Cardiac fibroblast (primary cell): ENCODE measurements around the gene CCDC196.
A peak's percentile ranks its signal among the peaks of the same experiment; 100 is the strongest.

Source experiments
- DNase-seq, 2 donors: peaks; one replicate each; pipeline versions ENCODE4 v3.0.0 to v3.0.0-alpha.2; 2010; ENCODE audit warnings: low read depth in 2 of 2
- H3K4me3 ChIP-seq, 2 donors: replicated peaks in 1 of 2; 1 replicate in 1 of 2; 2 replicates in 1 of 2; pipeline ENCODE4 v1.5.1; 2011; ENCODE audit warnings: low read depth in 2 of 2, low read length in 2 of 2, mild to moderate bottlenecking in 2 of 2, moderate library complexity in 1 of 2
- TF ChIP-seq, protein P1 (sequence below): IDR thresholded peaks from one replicate; pipeline ENCODE4 v1.5.1; 2011; ENCODE audit warnings: low read depth, mild to moderate bottlenecking, low read length, inconsistent platforms

CCDC196 gene

GRCh38 chr14:66459603-66460002 lies 26.6 kb upstream of the CCDC196 start:
- no peak for DNase-seq
- H3K4me3 ChIP-seq = no peak overlapping the region
- TF ChIP-seq, protein P1, sequence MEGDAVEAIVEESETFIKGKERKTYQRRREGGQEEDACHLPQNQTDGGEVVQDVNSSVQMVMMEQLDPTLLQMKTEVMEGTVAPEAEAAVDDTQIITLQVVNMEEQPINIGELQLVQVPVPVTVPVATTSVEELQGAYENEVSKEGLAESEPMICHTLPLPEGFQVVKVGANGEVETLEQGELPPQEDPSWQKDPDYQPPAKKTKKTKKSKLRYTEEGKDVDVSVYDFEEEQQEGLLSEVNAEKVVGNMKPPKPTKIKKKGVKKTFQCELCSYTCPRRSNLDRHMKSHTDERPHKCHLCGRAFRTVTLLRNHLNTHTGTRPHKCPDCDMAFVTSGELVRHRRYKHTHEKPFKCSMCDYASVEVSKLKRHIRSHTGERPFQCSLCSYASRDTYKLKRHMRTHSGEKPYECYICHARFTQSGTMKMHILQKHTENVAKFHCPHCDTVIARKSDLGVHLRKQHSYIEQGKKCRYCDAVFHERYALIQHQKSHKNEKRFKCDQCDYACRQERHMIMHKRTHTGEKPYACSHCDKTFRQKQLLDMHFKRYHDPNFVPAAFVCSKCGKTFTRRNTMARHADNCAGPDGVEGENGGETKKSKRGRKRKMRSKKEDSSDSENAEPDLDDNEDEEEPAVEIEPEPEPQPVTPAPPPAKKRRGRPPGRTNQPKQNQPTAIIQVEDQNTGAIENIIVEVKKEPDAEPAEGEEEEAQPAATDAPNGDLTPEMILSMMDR = no peak

- no peak overlapping the region for H3K4me3 ChIP-seq
- TF ChIP-seq, protein P1 = no peak
- no peak for DNase-seq
These were observed 21.9 kb upstream of the CCDC196 start for GRCh38 chr14:66464261-66464660.

DNA sequence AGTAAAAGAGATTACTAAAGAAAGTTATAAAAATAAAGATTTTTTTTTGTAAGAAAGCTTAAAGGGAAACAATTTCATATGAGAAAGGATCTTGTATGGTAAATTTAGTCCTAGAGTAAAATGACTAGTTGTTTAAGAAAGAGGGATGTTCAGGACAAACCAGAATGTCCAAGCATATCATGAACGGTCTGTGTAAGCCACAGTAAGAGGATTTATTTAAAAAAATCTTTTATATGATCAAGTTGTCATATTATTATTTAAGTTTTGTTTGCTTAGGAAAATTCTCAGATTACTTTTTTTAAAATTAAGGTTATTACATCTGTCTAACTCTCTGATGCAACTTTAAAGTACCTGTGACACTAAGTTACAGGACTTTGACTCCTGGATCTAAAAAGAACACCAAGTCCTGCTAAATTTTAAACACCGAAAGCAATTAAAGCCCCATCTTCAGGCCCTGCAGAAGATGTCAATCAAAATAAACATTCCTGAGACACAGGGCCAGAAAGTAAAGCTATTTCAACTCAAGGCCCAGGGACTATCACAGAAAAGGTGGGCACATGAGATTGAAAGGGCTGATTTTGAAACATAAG lies 17.3 kb upstream of the CCDC196 start:
- DNase-seq = no peak
- TF ChIP-seq, protein P1 = no peak
- H3K4me3 ChIP-seq = no peak overlapping the region

GRCh38 chr14:66471584-66471983 lies 14.6 kb upstream of the CCDC196 start:
- TF ChIP-seq, protein P1 = no peak
- H3K4me3 ChIP-seq = no peak overlapping the region
- DNase-seq = no peak

DNA sequence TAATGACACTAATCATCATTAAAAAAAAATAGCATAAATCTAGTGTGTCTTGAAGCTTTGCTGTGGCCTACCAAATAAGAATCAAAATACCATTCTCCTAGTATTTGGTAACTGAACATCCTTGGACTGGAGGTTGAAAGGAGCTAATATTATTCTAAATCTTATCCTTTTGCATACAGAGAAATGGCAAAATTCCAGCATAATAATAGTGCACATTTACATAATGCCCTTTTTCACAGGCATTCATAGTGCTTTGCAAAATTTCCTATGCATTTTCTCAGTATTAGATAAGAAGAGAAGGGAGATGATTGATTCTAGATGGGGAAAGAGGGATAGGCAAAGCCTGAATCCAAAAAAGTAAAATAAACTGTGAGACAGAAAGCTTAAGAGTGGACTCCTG lies 13.9 kb upstream of the CCDC196 start:
- no peak overlapping the region for H3K4me3 ChIP-seq
- TF ChIP-seq, protein P1 = no peak
- no peak for DNase-seq

DNA sequence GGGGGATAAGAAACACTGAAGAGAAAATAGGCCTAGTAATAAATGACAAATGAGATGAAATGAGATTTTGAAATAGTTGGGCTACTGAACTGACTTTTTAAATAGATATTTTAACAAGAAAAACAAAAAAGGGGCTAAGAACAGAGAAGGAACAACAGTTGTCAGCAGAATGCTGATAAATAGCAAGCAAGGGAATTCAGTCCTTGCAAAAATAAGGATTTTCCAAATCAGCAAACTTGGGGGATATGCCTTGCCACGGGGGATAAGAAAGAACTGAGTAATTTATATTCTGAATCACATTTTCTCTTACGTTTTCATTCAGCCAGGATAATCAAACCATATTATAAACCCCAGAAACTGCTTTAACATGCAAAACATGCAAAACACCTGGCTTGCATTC lies 12.9 kb upstream of the CCDC196 start:
- TF ChIP-seq, protein P1 = no peak
- DNase-seq = no peak

GRCh38 chr14:66476964-66477363 lies 9.2 kb upstream of the CCDC196 start:
- TF ChIP-seq, protein P1 = no peak
- H3K4me3 ChIP-seq = no peak overlapping the region
- DNase-seq = peak in 1 of 2 donors; percentile 65

More for the DNA sequence above, 12.9 kb upstream of the CCDC196 start:
- H3K4me3 ChIP-seq = no peak overlapping the region
